ENCODE measurements around the gene GPC3.

The GPC3 gene

GRCh38 chrX:133586443-133586842, 399.0 kb downstream of the GPC3 start:
- DNase-seq, result no peak

DNA sequence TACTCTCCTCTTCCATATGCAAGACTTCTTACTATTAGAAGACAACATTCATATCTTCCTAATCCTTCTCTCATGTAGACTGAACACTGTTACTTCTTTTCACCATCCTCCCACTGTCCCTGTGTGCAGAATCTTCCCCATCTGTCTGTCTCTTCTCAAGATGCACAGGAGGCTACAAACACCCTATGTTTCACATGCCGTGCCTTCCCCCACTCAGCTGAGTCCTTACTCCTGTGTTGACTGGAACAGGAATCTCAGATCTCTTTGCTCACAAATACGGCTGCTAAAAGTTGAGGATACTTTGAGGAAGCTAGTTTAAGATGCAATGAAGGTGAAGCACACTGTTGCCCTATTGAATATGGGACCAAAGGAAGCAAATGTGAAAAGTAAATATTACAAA, 401.6 kb downstream of the GPC3 start:
- no peak for DNase-seq

- no peak for DNase-seq
Measured at GRCh38 chrX:133580625-133581024, 404.8 kb downstream of the GPC3 start.

DNA sequence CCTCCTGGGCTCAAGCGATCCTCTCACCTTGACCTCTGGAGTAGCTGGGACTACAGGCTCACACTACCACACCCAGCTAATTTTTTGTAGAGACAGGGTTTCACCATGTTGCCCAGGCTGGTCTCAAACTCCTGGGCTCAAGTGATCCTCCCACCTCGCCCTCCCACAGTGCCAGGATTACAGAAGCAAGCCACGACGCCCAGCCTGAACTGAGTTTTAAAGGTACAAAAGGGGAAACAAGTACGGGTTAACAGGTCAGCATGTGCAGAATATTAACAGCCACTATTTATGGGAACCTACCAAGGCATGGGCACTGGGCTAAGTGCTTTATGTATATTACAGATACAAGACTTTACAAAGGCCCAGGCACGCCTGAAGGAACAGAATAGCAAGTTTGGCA, 405.8 kb downstream of the GPC3 start:
- DNase-seq, result no peak

DNA sequence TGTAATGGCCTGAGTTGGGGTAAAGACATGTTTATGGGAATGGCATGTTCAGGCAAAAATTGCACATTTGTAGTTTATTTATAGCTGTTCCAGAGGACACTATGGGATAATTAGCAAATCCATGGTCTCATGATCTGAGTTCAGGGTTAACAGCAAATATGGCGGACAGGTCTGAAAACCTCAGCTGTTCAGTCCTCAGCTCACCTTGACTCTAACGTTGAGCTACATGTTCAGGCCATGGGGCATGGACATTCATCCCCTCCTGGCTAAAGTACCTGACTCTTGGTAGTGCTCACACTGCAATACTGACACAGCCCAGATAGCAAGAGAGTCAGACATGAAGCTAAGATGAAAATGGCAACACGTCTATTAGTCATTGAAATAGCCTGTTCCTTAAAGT, 408.5 kb downstream of the GPC3 start:
- no peak for DNase-seq

DNA sequence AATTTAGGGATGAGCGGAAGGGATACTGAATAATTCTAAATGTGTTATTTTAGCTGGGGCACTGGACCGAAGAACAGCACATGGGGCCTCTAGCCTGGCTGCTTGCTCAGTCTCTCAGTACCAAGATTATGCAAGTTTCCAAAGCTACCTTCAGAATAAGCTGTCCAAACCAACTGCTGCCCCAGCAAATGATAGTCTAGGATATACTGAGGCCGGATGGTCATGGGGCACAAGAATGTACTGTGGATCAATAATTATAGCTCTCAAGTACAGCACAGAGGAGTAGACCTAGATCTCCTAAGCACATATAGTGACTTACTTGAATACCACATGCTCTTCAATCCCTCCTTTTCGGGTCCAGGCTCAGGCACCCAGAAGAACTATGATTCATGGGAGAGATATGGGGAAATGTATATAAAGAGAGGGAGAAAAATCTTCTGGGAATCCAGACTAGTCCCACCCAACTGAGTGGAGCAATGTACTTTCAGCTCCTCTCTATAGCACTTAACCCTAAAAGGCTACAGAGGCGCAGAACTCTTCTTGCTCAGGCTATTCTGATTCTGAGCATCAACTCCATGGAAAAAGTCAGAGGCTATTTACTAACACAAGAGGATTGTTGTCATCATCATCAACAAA, 409.8 kb downstream of the GPC3 start:
- DNase-seq, result no peak

DNA sequence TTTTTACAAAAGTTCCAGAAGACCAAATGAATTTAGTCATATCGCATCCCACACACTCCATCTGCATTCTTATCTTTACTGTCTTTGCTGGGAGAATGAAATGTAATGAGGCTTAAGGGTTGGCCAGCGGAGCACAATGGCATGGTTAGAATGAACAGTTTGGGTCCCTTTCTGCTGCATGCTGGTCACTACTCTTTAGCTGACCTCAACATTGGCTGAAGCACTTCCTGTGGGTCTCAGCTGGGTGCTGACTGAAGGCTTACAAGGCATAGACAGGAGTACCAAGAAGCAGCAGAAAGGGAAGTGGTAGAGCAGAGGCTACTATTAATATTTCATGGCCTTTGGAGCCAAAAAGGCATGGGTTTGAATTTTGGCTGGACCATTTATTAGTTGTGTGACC, 410.7 kb downstream of the GPC3 start:
- DNase-seq, result no peak

DNA sequence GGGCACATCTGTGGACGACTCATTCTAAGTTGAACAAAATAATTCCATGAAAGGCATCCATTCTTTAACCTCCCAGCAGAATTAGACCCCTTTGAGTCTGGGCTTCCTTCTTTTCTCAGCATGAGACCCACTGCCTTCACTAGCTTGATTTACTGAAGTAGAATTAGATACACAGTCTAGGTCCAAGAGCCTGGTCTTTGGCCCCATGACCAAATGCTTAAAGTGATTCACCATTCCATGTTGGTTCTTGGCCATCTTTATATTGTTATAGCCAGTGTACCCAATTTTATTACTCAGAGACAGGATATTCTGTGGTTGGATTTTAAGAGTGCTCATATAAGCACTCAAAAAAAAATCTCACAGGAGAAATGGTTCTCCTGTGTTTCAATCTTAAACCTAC, 414.8 kb downstream of the GPC3 start:
- no peak for DNase-seq

DNA sequence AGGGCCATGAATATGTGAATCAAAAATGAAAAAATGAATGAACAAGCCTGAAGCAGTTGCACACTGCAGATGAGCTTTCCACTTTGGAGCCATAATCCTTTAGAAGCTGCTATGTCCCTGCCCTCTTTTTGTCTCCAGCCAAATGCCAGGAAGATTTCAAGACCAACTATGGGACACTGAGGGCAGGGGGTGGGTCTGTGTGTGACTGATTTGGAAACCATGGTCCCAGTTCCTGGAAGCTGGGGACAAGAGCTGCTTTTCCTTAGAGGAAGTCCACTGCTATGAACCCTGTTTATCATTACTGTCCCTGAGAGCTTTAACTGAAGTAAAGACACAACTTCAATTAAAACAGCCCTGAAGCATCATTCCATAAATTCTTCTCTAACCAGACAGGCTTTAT, 416.2 kb downstream of the GPC3 start:
- no peak for DNase-seq

- no peak for DNase-seq
Measured at GRCh38 chrX:133568109-133568508, 417.3 kb downstream of the GPC3 start.

GRCh38 chrX:133566876-133567275, 418.5 kb downstream of the GPC3 start:
- no peak for DNase-seq

GRCh38 chrX:133563705-133564104, 421.7 kb downstream of the GPC3 start:
- no peak for DNase-seq

GRCh38 chrX:133561251-133561650, 424.1 kb downstream of the GPC3 start:
- no peak for DNase-seq

GRCh38 chrX:133559909-133560308, 425.5 kb downstream of the GPC3 start:
- no peak for DNase-seq

GRCh38 chrX:133555782-133556458, 429.5 kb downstream of the GPC3 start:
- no peak for DNase-seq

- no peak for DNase-seq
Measured at GRCh38 chrX:133550665-133551485, 434.5 kb downstream of the GPC3 start.

DNA sequence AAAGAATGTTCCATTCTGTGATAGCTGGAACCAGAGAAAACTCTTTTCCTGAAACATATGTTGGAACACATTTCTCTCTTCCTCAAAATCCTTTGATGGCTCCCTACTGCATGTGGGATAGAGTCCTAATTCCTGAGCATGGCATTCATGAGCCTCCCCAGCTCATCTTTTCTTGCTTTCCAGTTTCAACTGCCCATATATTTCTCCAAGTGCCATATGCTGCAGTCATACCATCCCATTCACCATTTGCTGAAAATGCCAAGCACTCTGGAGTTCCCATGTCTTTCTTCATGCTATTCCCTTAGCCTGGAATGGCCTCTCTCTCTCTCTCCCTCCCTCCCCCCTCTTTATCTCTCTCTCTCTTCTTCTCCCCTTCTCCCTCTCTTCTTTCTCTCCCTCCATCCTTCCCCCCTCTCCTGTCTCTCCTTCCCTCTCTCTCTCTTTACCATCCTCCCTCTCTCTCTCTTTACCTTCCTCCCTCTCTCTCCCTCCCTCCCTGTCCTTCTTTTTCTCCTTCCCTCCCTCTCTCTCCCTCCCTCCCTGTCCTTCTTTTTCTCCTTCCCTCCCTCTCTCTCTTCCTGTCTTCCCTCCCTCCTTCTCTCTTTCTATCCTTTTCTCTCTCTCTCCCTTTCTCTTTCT, 436.0 kb downstream of the GPC3 start:
- DNase-seq, result no peak

DNA sequence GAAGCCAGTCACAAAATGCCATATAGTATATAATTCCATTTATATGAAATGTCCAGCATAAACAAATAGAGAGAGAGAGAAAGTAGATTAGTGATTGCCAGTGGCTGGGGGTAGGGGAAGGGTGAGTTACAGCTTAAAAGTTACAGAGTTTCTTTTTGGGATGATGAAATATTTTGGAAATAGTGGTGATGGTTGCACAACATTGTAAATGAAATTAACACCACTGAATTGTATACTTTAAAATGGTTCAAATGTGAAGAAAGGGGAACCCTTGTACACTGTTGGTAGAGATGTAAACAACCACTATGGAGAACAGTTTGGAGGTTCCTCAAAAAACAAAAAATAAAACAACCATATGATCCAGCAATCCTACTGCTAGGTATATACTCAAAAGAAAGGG, 439.0 kb downstream of the GPC3 start:
- no peak for DNase-seq

- DNase-seq, result no peak
Measured at GRCh38 chrX:133544778-133545177, 440.6 kb downstream of the GPC3 start.

DNA sequence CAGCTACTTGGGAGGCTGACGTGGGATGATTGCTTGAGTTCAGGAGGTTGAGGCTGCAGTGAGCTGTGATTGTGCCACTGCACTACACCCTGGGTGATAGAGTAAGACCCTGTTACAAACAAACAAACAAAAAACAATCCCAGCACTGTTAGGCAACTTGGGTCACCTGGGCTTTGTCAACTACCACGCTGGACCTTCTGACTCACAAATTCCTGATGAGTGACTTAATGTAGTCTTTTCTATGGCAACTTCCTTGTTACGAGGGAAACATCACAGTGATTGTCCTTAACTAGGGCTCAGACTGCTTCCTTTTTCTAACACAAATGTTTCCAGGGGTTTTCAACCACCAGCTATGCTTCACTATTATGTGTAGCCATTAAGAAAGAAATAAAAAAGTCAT, 441.3 kb downstream of the GPC3 start:
- no peak for DNase-seq

DNA sequence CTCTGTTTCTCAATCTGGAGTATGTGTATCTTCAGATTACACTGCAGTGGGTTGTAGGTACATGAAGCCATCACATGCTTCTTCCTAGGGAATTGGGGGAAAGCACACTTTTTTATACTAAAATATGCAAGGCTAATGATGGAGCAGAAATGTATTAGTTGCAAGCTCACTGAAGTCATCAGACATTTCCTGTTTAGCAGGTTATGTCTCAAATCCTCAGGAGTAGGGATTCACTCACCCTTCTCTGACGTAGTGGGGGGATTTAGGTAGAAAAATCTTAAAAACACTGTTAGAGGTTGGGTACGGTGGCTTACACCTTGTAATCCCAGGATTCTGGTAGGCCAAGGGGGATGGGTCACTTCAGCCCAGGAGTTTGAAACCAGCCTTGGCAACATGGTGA, 441.7 kb downstream of the GPC3 start:
- DNase-seq, result no peak

- DNase-seq, result no peak
Measured at GRCh38 chrX:133542476-133542875, 442.9 kb downstream of the GPC3 start.

- no peak for DNase-seq
Measured at GRCh38 chrX:133541021-133541420, 444.4 kb downstream of the GPC3 start.

GRCh38 chrX:133538148-133538547, 447.2 kb downstream of the GPC3 start:
- DNase-seq, result no peak

All from activated effector memory CD4-positive, alpha-beta T cell treated with Interleukin-2 at 50 U/mL for 16 hours (primary cell).